WTC11 (cell line): ENCODE data around the gene IER3IP1. TPM values are rescaled to one million over a fixed set of nuclear protein-coding genes. Genes with fewer than 3 reads are reported as not detected.

Experiments used
- ATAC-seq: fragments of 200-7000 bp; cut with Tn5 transposase; 2 replicates; pipeline ENCODE4 v1.10.0; 2021; ENCODE audit warnings: mild to moderate bottlenecking, moderate library complexity
- CTCF ChIA-PET: fragments of 300-600 bp; sonication (Branson Sonifier 250); formaldehyde crosslinking; loops from one replicate; lab custom pipeline; 2021; ENCODE audit warnings: antibody characterized with exemption; lab: Charles Lee
- POLR2A ChIA-PET: fragments of 350-600 bp; sonication (Branson Sonifier 250); formaldehyde crosslinking; loops from one replicate; lab custom pipeline; 2021; ENCODE audit warnings: antibody characterized with exemption; lab: Charles Lee
- DNase-seq: peaks from one replicate; pipeline ENCODE4 v3.0.0; 2021; ENCODE audit warnings: low spot score
- H3K27ac Mint-ChIP-seq: 2 replicates; pipeline ENCODE4 v1.8.0; 2021; ENCODE audit warnings: mixed read lengths
- H3K27me3 Mint-ChIP-seq: 2 replicates; pipeline ENCODE4 v1.8.0; 2021; ENCODE audit warnings: low read depth, mild to moderate bottlenecking, moderate library complexity, mixed read lengths
- H3K36me3 Mint-ChIP-seq: 2 replicates; pipeline ENCODE4 v1.8.0; 2021; ENCODE audit warnings: mixed read lengths
- H3K4me1 Mint-ChIP-seq: 2 replicates; pipeline ENCODE4 v1.8.0; 2022; ENCODE audit warnings: mixed read lengths
- H3K4me3 Mint-ChIP-seq: 2 replicates; pipeline ENCODE4 v1.8.0; 2021; ENCODE audit warnings: mild to moderate bottlenecking, moderate library complexity, mixed read lengths
- H3K9me3 Mint-ChIP-seq: 2 replicates; pipeline ENCODE4 v1.8.0; 2021; ENCODE audit warnings: mixed read lengths
- E2F1 ChIP-seq: sonication (generic); formaldehyde crosslinking; IDR thresholded peaks from 2 replicates; pipeline ENCODE4 v1.8.0; 2022; ENCODE audit warnings: mild to moderate bottlenecking, missing genetic modification reagents
- E2F5 ChIP-seq: sonication (generic); formaldehyde crosslinking; IDR thresholded peaks from 2 replicates; pipeline ENCODE4 v1.8.1; 2022; ENCODE audit warnings: mild to moderate bottlenecking, moderate library complexity, missing genetic modification reagents
- ETV6 ChIP-seq: sonication (generic); formaldehyde crosslinking; IDR thresholded peaks from 2 replicates; pipeline ENCODE4 v1.8.1; 2022; ENCODE audit warnings: mild to moderate bottlenecking, missing genetic modification reagents
- FOXP1 ChIP-seq: sonication (generic); formaldehyde crosslinking; IDR thresholded peaks from 2 replicates; pipeline ENCODE4 v1.8.0; 2022; ENCODE audit warnings: missing genetic modification reagents, mild to moderate bottlenecking, moderate library complexity, borderline replicate concordance
- GTF2I ChIP-seq: fragments of 250-450 bp; sonication (Bioruptor Pico); conservative IDR thresholded peaks from 2 replicates; pipeline ENCODE4 v1.4.0; 2021; ENCODE audit warnings: mild to moderate bottlenecking
- HMGA2 ChIP-seq: fragments of 250-450 bp; sonication (Bioruptor Pico); IDR thresholded peaks from 2 replicates; pipeline ENCODE4 v1.4.0; 2021; ENCODE audit warnings: mild to moderate bottlenecking, moderate library complexity
- NFYB ChIP-seq: sonication (generic); formaldehyde crosslinking; conservative IDR thresholded peaks from 2 replicates; pipeline ENCODE4 v1.8.0; 2022; ENCODE audit warnings: low read depth, missing genetic modification reagents
- NR1H2 ChIP-seq: sonication (generic); formaldehyde crosslinking; IDR thresholded peaks from 2 replicates; pipeline ENCODE4 v1.9.0; 2021; ENCODE audit warnings: mild to moderate bottlenecking, moderate library complexity, missing genetic modification reagents
- NR2C2 ChIP-seq: sonication (generic); formaldehyde crosslinking; IDR thresholded peaks from 2 replicates; pipeline ENCODE4 v1.8.0; 2022; ENCODE audit warnings: mild to moderate bottlenecking, missing genetic modification reagents
- PRRX2 ChIP-seq: fragments of 250-450 bp; sonication (Bioruptor Pico); IDR thresholded peaks from 2 replicates; pipeline ENCODE4 v1.8.0; 2021; ENCODE audit warnings: mild to moderate bottlenecking
- RELA ChIP-seq: sonication (generic); formaldehyde crosslinking; IDR thresholded peaks from 2 replicates; pipeline ENCODE4 v1.8.1; 2022; ENCODE audit warnings: missing genetic modification reagents, mild to moderate bottlenecking, borderline replicate concordance
- STAT6 ChIP-seq: sonication (generic); formaldehyde crosslinking; conservative IDR thresholded peaks from 2 replicates; pipeline ENCODE4 v1.8.1; 2023; ENCODE audit warnings: mild to moderate bottlenecking, low read depth, missing genetic modification reagents, moderate library complexity
- TEAD1 ChIP-seq: sonication (generic); formaldehyde crosslinking; IDR thresholded peaks from 2 replicates; pipeline ENCODE4 v1.8.0; 2022; ENCODE audit warnings: mild to moderate bottlenecking, missing genetic modification reagents
- ZBTB21 ChIP-seq: sonication (generic); formaldehyde crosslinking; IDR thresholded peaks from 2 replicates; pipeline ENCODE4 v1.8.1; 2023; ENCODE audit warnings: mild to moderate bottlenecking, missing genetic modification reagents, borderline replicate concordance
- ZMAT4 ChIP-seq: fragments of 250-450 bp; sonication (Bioruptor Pico); IDR thresholded peaks from 2 replicates; pipeline ENCODE4 v1.9.0; 2021; ENCODE audit warnings: mild to moderate bottlenecking
- ZNF219 ChIP-seq: sonication (generic); formaldehyde crosslinking; IDR thresholded peaks from 2 replicates; pipeline ENCODE4 v1.8.0; 2023; ENCODE audit warnings: missing genetic modification reagents, mild to moderate bottlenecking, borderline replicate concordance
- ZNF317 ChIP-seq: sonication (generic); formaldehyde crosslinking; IDR thresholded peaks from 2 replicates; pipeline ENCODE4 v1.8.1; 2023; ENCODE audit warnings: low read depth, mild to moderate bottlenecking, moderate library complexity, missing genetic modification reagents, borderline replicate concordance
- ZNF671 ChIP-seq: fragments of 250-450 bp; sonication (Bioruptor Pico); IDR thresholded peaks from 2 replicates; pipeline ENCODE4 v1.8.0; 2021; ENCODE audit warnings: mild to moderate bottlenecking
- ZSCAN18 ChIP-seq: fragments of 250-450 bp; sonication (Bioruptor Pico); IDR thresholded peaks from 2 replicates; pipeline ENCODE4 v2.1.2; 2022; ENCODE audit warnings: mild to moderate bottlenecking, moderate library complexity
- total RNA-seq: library from RNA; stranded (reverse); gene quantifications from 3 replicates; pipeline ENCODE4 v1.2.3, GENCODE V29; 2021
- TF ChIP-seq, protein P1 (sequence below): sonication (generic); formaldehyde crosslinking; IDR thresholded peaks from 2 replicates; pipeline ENCODE4 v1.8.0; 2022; ENCODE audit warnings: mild to moderate bottlenecking, missing genetic modification reagents

Gene IER3IP1
- total RNA-seq, 1 experiment from 2014 or later, result 7.7 TPM

DNA sequence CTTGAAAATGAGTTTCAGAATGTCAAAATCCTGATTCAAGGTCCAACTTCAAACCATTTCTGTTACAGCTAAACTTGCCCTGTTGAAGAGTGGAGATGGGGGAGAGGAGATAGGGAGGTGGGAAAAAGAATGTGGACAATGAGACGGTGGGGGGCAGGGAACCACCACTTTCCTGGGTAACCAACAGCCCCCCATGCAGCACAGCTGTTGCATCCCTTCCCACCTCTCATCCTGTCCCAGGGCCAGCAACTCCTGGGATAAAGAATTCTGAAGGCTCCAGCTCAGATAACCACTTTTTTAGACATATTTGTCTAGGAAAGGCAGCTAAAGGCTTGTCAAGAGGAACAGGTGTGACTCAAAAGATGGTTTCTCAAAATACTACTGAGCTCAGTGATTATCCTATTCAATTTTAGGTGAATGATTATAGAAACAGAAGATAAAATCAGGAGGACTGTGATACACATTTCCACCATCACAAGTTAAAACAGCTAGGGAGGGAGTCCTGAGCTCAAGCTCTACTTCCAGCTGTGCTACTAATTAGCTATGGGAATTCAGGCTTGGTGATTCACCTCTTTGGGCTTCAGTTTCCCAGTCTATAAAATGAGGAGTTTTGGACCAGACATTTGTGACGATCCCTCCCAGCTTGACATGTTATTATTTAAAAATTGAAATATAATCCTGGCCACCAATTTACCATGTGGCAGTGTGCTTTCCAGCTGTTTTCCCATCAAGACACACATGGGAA, 62.2 kb downstream of the IER3IP1 start:
- CTCF ChIA-PET, result interaction anchor here (0.5 to 1.2 kb wide), 3 partner anchors 14 to 91 kb away, joined by 4 to 15 read pairs (median 5); no protein-coding TSS in a partner anchor
- DNase-seq (no peak), ATAC-seq (peak; percentile 71)
- Mint-ChIP-seq H3K4me1 (peaks cover 39% of the 10 kb centered on the region), H3K4me3 (no peak overlapping the region), H3K36me3 (peaks cover 28% of the 10 kb centered on the region), H3K27me3 (no peaks in the 10 kb centered on the region), H3K9me3 (no peaks in the 10 kb centered on the region), H3K27ac (0 out of 2 replicates have a peak overlapping the region, but pooled peaks have one; percentile 35)
- POLR2A ChIA-PET, result interaction anchor here (1.0 kb wide), 1 partner anchor 36 kb away, joined by 5 read pairs; the partner anchor contains the start of gene HDHD2
- TF ChIP-seq E2F5 (CRISPR knock-in tag) (no peak), ZNF671 (no peak), ZBTB21 (CRISPR knock-in tag) (no peak), NFYB (CRISPR knock-in tag) (no peak), NR1H2 (no peak), E2F1 (no peak), STAT6 (CRISPR knock-in tag) (no peak), PRRX2 (CRISPR knock-in tag) (no peak), RELA (no peak), ZNF219 (CRISPR knock-in tag) (no peak), FOXP1 (CRISPR knock-in tag) (no peak), GTF2I (CRISPR knock-in tag) (no peak), ETV6 (CRISPR knock-in tag) (no peak), ZSCAN18 (CRISPR knock-in tag) (no peak), NR2C2 (no peak), HMGA2 (no peak), ZMAT4 (CRISPR knock-in tag) (no peak), TEAD1 (no peak), ZNF317 (CRISPR knock-in tag) (no peak)
- TF ChIP-seq, protein P1, sequence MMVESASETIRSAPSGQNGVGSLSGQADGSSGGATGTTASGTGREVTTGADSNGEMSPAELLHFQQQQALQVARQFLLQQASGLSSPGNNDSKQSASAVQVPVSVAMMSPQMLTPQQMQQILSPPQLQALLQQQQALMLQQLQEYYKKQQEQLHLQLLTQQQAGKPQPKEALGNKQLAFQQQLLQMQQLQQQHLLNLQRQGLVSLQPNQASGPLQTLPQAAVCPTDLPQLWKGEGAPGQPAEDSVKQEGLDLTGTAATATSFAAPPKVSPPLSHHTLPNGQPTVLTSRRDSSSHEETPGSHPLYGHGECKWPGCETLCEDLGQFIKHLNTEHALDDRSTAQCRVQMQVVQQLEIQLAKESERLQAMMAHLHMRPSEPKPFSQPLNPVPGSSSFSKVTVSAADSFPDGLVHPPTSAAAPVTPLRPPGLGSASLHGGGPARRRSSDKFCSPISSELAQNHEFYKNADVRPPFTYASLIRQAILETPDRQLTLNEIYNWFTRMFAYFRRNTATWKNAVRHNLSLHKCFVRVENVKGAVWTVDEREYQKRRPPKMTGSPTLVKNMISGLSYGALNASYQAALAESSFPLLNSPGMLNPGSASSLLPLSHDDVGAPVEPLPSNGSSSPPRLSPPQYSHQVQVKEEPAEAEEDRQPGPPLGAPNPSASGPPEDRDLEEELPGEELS (CRISPR knock-in tag), result no peak
